Stimulated activated CD4-positive, alpha-beta T cell treated with anti-CD3 and anti-CD28 coated beads, Interleukin-15, amount 100 ng/mL, for 48 hours (primary cell): ENCODE measurements around the gene ZNF831.

Source experiments
- DNase-seq, 2 donors: peaks; one replicate each; pipeline ENCODE4 v3.0.0-alpha.2; 2020; ENCODE audit warnings: low read depth in 2 of 2

The ZNF831 gene

DNA sequence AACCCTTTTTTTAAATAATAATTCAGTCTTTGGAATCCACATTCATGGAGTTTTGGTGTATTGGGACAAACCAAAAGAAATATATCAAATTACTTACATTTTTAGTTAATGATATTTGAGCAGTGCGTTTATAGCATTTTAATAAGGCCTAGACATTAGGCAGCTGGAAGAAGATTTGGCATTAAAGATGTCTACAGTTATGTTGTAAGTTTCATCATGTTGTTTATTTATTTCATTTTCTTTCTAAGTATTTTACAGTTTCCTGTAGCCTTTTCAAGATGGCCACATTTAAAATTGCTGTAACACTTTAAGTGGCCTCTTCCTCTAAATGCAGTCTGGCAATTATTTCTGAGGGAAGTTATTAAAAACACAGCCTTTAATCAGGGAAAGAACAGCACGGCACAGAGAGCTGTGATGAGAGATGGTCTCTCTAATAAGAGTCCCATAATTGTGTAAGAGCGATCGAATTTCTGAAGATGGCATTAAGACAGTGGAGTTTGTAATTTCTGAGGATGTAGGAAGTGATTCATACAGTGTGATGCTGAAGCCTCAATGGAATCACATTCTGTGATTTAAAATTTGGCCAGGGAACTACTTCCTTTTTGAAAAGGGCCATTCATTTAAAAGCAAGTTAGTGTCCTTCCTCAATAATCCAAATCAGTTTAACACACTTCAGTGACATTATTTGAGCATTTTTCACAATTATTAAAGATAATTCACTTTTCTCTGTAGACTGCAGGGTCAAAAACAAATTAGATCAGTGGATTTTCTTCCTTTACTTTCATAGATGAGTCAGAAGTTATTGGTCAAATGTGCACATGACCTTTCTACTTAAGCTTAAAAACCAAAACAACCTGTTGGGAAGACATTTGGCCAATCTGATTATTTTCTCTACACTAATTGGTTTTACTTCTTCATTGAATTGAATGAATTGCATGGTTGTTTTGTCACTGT, 84.4 kb downstream of the ZNF831 start:
- no peak for DNase-seq

DNA sequence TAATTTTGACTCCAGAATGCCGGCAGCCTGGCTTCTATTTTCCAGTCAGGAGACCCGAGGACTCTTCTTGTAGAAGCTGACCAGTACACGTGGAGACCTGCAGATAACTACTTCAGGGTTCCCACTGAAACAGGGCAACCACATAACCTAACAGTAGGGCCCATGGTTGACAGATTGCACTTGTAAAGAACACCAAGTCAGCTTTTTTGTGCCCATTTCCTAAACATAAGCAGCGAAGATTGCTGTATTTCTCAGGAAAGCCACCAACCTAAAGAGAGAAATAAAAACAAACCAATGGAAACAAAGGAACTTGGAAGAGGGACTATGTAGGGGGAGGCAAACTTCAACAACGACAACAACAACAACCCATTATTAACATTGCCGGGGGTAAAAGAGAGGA, 86.7 kb downstream of the ZNF831 start:
- no peak for DNase-seq

DNA sequence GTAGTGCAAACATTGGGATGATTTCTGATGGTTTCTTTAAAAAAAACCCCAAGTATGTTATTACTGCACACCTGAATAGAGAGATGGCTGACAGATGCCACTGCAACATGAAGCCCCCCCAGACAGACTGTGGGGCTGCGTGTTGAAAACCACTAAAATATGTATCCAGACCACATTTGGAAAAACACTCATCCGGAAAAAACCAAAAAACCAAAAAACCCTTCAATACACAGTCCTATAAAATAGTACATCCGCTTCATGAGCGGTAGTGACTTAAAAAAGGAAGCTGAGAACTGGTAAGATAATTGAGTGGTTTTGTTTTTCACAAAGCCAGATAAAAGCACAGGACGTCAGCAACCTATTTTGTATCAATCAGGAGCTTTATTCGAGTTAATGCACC, 89.7 kb downstream of the ZNF831 start:
- DNase-seq, result no peak

DNA sequence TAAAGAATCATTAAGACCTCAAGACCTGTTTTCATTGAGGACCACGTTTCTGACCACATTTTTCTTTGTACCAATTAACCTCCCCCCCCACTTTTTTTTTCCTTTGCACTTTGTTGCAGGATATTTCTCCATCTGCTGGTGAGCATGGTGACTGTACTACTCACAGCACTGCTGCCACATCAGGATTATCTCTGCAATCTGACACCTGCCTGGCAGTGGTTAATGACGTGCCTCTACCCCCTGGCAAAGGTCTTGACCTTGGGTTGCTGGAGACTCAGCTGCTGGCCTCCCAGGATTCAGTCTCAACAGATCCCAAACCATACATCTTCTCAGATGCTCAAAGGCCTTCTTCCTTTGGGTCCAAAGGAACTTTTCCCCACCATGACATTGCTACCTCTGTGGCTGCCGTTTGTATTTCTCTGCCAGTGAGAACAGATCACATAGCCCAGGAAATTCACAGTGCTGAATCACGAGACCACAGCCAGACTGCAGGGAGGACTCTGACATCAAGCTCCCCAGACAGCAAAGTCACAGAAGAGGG, 90.2 kb downstream of the ZNF831 start:
- DNase-seq, result peak in 1 of 2 donors; percentile 4

DNA sequence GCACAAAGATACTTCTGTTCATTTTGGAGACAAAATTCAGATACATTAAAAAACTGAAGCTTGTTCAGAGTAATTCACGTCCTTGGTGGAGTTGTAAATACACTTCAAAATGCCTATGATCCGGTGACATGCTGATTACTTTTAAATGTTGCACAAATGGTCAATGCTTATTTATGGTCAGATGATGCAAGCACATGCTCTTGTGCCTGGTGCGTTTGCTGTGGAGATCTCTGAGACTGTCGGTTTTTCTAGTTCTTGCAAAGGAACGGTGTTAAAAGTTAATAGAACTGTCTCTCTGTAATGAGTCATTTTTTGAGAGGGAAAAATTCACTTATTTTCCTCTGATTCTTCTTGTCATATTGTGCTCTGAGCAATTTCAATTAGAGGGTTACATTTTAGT, 91.6 kb downstream of the ZNF831 start:
- no peak for DNase-seq

DNA sequence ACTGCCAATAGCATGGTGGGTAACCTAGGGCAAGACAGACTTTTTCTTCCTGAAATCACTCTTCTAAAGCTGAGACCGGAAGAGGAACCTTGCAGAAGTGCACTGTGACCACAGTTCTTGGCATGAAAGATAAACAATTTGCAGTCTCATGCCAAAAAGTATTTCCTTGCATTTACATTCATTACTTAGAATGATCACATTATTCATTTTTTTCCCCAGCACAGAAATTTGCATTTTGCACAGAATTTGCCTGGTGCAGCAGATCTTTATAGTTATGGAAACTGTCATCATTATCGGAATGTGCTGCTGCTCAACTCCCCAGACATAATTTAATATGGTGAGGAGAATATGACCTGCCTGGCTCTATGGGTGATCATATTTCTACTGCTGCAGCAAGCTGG, 94.6 kb downstream of the ZNF831 start:
- DNase-seq, result no peak

DNA sequence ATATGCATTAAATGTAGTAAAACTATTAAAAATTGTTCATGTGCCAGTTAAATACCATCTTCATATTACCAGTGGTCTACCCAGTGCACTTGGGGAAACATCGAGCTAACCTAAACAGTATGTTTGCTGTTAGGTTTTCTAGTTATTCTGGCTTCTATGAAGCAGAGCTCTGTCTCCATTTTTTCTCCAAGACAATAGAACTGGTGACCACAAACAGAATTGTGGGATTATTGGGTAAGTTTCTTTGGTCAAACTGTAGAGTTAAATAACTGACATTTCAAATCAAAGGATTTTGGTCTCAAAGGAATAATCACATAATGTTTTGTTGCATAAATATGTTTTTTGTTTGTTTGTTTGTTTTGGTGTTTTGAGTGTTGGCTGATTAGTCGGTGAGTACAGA, 96.3 kb downstream of the ZNF831 start:
- no peak for DNase-seq

DNA sequence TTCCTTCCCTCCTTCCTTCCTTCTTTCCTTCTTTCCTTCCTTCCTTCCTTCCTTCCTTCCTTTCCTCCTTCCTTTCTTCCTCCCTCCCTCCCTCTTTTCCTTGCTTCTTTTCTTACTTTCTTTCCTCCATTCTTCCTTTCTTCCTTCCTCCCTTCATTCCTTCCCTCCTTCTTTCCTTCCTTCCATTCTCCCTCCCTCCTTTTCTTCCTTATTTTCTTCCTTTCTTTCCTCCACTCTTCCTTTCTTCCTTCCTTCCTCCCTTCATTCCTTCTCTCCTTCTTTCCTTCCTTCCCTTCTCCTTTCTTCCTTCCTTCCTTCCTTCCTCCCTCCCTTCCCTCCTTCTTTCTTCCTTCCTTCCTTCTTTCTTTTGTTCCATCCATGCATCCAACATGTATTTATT, 101.7 kb downstream of the ZNF831 start:
- no peak for DNase-seq

DNA sequence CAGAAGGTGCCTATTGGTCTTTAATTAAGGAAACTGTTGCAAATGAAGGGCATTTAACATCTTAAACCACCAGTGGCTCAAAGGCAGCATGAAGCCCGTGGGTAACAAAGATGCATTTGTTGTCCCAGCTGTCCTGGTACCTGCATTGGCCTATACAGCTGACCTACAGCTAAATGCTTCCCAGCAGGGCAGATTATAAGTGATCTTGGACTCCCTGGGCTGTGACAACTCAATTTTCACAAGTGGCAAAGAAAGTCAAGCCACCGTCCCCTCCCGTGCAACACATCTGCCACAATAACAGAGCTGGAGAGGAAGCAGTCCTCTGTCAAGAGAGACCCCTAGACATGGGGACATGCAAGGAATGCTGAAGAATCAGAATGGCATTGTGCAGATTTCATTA, 105.2 kb downstream of the ZNF831 start:
- no peak for DNase-seq

DNA sequence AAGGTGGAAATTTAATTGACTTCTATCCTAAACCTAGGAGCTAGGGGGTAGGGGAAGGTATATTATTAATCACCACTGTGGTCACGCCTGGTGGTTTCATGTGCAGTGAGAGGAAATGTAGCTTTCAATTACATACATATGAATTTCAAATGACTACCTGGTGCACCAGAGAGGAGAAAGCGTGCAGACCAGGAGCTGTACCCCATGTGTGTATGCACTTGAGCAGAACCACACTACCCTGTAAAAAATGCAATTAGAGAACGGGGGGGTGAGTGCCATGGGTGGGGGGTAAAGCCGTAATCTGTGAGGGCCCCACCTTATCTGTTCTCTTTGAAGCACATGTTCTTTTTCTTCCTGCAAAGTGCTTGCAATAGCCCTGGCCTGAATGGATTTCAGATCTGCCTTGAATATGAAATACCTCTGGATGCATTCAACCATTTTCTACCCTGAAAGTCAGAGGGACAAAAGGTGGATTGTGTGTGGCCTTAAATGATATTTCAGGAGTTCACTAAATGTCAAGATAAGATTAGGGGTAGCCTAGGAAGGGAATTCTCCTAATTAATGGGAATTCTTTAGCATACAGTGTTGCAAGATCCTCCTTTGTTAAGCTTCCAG, 105.9 kb downstream of the ZNF831 start:
- no peak for DNase-seq

DNA sequence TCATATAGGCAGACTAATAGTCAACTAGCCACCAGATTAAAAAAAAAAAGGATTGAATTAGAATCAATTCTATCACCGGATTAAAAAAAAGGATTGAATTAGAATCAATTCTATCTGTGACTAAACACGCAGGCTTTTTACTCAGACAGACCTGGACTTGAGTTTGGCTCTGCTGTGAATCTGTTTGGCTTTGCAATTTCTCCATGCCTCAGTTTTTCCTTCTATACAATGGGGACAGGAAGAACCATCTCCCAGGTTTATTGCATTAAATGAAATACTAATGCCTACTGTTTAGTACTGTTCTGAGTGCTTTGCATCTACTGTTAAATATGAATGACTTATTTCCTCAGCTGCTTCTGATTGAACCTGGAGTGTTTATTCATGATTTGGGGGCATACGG, 106.8 kb downstream of the ZNF831 start:
- DNase-seq, result no peak

DNA sequence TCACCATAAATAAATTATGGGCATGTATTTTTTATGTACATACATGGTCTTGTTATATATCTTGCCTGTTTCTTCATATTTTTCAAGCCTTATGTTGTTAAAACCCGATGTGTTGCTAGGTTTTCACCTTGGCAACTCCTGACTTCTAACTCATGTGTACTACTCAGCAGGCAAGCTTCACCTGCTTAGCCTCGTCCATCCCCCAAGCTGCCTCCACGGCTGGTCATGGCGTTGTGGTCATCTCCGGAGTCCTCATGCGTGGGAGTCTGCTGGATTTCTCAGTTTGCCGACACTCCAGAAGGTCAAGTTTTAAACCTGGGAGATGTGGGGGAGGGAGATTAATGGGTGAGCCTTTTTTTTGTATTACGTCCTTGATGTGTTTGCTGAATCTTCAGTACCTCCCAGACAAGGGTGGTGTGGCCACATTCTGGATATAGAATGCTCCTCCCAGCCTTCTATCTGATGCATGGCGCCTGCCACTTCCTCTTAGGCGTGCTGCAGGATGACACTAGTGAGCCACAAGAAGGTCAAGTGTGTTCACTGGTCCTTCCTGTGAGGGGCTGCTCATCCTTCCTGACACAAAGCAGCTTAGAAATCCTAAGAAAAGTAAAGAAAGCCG, 110.2 kb downstream of the ZNF831 start:
- DNase-seq, result no peak

DNA sequence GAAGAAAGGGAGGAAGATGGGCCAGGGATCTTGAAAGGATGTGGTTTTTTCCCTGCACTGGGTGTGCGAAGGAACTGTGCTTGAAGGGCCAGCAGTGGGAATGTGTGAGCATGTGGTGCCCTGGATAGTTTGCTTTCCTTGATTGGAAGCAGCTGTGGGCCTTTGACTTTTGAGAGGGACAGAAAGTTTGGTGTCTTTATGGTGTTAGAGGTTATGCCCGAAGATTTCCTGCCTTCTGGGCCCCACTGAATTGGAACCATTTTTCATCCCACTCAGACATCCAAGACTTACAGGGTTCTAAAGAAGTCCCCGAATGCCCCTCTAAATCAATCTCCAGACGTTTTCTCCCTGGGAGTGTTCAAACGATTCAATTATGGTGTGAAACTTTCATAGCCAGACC, 113.3 kb downstream of the ZNF831 start:
- no peak for DNase-seq

DNA sequence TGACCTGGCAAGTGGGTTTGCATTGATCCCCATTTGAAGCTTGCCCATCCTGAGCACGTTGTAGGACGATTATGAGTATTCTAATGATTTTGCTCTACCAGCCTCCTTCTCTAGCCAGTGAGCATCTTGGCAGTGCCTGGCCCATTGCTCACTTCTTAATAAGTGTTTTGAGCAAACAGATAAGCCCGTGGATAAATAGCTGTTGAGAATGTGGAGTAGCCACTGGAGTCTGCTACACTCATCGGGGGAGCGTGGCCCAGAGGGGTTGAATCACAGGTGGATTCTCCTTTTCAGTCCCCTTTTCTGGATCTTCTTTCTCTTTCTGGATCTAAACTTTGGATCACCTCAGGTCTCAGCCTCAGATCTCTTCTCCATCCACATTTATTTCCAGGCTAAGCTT, 120.8 kb downstream of the ZNF831 start:
- DNase-seq, result no peak

DNA sequence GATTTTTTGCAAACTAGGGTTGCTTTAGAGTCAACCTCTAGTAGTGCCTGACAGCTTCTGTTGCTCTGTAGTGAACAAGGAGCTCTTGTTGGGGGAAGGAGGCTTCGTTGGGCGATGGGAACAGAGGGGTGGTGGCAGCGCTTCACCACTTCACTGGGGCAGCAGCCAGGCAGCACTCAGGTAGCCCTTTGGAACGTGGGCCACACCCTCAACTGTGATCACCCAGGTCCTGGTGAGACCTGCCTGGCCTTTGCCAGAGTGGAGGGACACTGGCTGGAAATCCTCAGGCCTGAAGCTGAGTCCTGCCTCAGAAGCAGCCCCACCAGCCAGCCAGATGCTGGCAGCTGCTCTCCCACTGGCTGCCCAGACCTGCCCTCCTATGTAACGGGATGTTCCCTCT, 126.4 kb downstream of the ZNF831 start:
- no peak for DNase-seq

DNA sequence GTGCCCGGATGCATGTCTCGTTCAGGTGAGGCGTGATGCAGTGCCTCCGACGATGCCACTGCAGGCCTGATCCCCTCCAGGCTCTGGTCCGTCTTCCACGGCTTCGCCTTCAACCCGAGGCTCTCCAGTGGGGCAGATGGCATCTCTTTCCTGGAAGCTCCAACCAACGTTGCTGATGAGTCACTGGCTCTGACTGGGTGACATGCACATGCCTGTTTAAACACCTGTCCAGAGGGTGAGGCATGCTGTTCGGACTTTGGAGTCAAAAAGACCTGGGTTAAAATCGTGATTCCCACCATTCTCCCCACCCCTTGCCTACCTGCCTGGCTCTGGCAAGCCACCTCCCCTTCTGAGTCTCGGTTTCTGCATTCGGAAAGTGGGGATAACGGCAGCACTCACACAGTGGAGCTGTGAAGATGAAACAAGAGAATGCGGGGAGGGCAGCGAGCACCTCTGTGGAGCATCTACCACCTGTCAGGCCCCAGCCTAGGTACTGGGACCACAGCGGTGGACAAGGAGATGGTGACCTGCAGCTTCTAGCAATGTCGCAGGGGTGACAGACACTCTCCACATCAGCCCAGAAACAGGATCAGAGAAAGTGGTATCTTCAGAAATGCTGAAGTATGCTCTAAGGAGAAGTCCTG, 128.2 kb downstream of the ZNF831 start:
- no peak for DNase-seq

DNA sequence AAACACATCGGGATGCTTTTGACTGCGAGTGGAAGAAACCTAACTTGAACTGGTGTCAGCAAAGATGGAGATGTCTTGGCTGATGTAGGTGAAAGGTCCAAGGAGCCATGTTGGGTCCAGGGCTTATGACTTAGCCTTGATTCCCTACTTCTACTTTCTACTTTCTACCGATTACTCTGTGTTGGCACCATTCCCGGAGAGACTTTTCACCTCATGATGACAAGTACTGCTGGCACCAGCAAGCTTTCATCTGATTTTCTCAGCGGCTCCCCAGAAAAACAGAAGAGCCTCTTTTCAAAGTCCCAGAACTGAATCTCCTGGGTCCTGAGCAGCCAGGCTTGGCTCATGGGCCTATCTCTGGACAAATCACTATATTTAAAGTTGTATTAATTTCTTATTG, 131.9 kb downstream of the ZNF831 start:
- no peak for DNase-seq

DNA sequence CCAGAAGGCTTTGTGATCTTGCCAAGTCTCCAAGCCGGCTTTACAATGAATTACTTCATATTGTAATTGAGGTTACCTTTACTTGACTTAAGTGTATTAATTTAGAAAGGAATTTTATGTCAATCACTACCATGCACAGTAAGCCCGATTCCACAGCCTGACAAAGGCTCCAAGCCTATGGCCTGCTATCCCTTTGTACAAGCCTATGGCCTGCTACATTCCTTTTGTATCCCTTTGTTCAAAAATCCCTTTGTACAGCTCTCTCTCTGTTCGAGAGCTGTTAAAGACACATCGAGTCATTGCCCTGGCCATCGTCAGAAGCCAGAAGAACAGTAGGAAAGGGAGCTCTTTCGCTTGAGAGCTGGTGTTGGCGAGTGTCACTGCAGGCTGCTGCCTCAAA, 134.1 kb downstream of the ZNF831 start:
- no peak for DNase-seq

DNA sequence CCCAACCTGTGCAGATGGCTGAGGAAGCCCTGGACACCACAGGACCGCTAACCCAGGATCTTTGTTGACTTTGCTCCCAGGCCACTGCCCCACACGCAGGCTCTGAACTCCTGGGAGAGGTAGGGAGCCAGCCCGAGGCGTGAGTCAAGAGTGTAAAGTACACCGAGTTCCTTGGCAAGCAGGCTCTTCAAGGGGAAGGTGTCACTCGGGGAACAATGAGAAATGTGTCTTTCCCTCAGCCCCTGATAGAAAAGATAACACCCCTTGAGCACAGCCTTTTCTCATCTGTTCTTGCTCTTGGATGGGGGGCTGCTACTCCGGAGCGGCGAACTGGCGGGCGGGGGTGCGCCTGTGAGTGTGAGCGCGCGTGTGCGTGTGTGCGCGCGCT, 136.3 kb downstream of the ZNF831 start:
- DNase-seq, result no peak

DNA sequence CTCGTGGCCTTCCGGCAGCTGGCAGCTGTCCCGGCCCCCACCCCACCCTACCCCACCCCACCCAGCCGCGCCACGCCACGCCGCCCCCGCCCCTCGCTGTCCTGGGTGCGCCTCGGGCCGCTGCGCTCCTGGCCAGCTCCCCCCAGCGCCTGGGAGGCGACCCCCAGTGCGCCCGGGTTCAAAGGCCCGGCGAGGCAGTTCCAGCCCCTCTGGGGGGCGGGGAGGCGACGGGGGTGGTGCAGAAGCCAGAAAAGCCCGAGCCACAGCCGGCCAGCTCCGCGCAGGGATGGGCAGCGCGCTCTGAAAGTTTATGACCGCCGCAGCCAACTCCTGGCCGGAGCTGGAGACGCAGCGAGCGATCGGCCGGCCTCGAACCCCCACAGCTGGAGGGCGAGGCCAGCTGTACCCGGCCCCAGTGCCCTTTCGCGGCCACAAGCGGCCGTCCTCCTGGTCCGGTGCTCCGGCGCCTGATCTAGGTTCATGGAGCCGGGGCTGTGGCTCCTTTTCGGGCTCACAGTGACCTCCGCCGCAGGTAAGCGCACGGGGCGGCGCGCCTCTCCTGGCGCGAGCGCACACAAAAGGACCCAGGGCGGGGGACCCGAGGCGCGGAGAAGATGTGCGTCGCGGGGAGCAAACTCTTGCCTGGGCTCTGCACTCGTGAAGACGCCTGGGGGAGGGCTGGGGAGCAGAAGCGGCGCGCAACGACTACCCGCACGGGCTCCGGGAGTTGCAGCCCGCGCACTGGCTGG, 136.9 kb downstream of the ZNF831 start, which contains the start of gene EDN3:
TSS of gene EDN3 (plus strand) at position 279 of the 749 bp plus-strand sequence. CDS start at position 481, 202 bp downstream.
- DNase-seq, result no peak

DNA sequence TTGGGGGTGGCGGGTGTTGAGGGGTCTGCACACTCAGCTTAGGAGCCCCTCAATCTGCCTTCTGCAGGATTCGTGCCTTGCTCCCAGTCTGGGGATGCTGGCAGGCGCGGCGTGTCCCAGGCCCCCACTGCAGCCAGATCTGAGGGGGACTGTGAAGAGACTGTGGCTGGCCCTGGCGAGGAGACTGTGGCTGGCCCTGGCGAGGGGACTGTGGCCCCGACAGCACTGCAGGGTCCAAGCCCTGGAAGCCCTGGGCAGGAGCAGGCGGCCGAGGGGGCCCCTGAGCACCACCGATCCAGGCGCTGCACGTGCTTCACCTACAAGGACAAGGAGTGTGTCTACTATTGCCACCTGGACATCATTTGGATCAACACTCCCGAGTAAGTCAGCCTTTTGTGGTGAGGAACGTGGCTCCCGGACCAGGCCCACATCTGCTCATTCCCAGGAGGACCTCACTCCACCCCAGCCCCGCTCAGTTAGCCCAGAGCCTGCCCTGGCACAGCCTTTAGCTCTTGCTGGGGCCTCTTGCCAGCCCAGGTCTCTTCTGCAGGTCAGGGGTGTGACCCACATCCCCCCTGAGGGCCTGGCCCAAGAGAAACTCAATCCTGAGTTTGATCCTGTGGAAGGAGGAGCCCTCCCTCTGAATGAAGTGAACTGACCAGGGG, 137.9 kb downstream of the ZNF831 start:
- no peak for DNase-seq
